HG02970 (cell line): ENCODE results near the gene PRDM13.

Experiments used
- ATAC-seq: cut with Tn5 transposase; IDR thresholded peaks from one replicate; pipeline ENCODE4 v1.9.1; 2021; ENCODE audit warnings: mild to moderate bottlenecking, moderate library complexity, moderate number of reproducible peaks; ENCODE audit not compliant: unreplicated experiment, low FRiP score

Gene PRDM13

DNA sequence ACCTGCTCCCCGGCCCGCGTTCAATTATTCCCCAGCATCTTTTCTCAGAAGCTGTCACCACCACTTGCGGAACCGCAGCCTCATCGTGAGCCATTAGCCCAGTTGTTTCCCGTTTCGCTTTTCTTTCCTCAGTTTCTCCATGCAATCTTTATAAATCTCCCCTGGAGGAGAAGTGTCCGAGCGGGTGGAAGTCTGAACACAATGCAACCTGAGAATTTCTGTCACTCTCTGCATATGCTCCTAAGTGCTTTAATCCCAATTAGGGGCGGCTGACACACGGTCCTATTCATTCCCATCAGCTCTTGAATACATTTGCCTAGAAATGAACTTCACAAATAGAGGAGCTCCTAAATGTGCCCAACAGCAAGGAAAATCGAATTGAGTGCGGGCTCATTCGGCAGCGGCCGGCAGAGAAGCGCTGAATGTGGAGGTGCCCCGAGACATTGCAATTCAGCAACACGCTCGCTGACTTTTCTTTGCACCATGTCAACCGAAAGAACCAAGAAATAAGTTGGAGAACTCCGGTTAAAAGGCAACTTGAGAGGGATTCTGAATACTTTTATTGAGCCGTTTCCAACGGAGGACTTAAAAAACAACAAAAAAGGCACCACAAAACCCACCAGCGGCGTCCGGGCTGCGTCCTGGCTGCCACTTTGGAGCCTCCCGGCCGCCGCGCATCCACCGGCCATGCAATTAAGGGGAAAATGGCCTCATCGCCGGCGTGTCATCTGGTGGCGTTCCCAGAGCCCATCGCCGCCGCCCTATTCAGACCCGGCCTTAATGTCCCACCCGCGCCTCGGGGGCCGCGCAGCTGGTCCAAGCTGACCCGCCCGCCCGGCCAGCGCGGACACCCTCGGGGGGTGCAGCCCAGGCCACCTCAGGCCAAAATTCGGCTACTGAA is 3.9 kb upstream of the PRDM13 start:
- no peak for ATAC-seq

DNA sequence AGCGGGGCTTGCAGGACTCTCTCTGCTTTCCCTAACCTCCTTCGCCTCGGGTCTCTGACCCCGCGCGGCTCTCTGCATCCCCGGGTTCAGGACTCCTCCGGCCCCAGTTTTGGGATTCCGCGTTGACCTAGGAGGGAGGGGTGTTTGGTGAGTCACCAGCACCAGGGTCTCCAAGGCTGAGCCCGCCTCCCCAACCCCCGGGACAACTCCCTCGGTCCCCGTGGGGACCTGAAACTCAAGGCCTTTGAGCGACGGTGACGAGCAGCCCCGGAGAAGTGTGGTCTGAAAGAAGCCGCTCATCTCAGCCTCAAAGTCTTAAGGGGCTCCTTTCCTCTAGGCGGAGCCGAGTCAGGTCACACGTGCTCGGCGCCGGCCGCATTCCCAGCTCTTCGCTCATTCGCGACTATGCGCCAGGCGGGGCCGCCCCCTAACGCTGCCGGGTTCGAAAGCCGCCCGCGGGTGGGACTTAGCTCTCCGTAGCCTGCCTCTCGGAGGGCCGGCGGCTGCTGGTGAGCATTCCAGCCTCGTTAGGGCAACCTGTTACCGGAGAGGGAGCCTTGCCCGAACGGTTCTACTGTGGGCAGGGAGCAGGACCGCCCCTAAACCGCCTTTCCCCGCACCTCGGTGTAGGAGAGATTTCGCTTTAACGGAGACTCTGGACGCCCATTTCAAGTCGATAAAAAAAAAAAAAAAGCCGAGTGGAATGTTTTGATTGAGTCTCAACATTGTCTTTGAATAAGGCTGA is 3.0 kb upstream of the PRDM13 start:
- no peak for ATAC-seq

DNA sequence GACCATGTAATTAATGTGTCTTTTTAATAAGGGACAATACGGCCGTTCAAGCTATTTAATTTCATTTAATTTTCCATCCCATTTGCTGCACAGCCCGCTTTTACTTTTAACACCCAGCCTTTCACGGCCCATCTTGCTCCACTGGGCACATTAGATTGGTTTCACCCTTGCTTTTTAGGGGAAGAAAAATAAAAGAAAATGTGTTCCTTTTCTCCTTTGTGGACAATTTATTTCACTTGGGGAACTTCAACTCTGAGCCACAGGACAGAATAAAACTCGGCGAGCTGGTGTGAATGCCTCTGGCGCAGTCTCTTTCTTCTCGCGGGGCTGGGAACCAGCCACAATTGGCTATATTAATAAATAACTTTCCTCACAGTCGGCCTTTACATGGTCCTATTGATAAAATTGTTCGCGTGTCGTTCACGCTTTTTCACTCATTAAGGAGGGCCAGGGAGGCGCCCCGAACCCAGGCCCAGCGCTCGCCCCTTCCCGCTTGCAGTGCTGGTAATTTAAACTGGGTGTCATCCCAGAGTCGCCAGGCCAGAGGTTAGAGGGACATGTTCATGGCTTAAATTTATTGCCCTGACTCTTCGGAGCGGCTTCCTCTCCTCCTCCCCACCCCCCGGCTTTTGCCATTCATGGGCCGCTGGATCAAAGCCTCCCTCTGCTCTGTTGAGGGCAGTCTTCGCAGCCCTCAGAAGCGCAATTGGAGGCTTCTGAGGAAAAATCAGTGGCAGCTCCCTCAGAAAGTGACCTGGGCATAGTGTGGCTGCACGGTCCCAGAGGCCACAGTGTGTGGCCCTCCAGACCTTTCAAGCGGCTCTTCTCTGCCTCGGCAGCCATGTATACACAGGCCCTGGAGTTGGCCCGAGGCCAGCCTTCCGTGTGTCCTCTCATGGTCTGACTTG is 2.2 kb upstream of the PRDM13 start:
- no peak for ATAC-seq

DNA sequence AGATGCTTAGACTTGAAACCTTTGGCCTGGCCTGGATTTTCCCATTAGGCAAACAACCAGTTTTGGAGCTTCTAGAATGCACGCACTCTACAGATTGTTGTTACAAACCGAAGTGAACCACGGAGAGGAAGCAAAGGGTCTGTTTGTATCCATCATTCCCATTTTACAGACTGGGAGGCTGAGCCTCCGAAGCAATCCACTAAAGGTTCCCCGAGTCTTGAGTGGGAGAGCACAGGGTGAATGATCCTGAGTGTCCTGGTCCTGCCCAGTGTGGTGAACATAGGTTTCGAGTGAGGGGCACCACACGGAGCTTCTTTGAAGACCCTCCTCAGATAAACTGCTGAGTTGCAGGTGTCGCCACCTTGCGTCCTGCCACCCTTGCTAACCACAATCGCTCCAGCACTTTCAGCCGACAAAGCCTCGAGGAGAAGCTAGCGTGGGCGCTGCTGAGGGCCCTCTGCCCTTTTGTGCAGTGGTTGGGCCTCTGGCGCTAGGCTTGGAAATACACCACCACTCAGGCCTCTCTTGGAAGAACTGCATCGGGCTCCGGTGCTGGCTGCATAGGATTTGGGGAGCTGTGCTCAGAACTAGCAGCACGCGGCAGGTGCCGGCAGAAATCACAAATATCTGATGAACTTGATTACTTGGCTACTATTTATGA is 1.4 kb upstream of the PRDM13 start:
- ATAC-seq: no peak

DNA sequence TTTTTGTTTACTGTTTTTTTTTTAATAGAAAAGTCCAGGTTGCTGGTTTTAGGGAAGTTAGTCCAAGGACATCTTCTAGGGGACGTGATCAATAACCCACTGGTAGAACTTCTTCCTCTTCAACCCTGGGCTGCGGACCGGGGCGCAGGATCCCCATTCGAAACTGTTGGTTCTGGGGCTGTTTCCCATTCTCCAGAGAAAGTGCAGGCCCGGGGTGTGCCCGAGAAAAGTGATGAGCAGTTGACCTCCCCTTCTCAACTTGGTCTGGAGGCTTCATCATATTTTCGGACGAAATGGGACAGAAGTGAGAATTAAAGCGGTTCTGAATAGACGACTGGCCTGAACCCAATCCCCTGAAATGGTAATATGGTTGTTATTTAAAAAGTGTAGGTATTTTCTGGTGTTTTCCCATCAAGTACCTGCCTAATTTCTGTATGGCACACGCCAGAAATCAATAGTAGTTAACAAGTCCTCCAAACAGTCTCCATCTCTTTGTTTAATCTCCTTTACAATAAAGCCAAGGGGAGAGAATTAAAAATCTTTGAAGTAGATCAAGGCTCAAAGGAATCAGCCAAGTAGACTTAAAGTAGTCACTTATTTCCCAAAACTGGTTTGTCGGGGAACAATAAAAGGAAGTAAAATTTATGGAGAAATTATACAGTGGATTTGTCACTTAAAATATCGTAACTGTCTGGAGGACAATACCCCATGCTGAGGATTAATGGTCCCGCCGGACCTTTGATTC is 550 bp upstream of the PRDM13 start:
- no peak for ATAC-seq

DNA sequence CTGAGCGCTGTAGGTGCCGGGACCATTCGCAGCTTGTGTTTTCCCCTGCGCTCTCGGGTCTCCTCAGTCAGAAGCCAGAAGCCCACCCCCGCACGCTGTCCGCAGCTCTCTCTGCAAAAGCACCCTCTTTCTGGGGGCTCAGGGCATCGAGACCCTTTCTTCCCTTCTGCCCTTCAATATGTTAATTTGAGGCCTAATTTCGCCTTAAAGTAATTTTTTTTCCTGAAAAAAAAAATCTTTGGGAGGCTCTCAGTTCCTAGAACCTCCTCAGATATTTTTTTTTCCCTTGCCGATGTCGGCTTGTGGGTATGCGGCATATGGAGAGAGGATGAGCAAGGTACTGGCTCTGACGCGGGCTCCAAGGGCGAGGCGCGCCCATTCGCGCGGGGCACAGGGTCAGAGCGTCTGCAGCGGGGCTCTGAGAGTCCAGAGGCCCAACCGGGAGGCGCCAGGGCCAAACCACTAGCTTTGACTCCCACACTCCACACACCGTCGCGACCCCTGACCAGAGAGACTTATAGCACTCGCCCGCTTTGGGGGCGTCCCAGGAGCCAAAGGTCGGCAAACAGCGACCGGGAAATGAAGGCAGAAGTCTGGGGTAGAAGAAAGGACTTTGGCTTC is 893 bp downstream of the PRDM13 start:
- ATAC-seq: no peak

DNA sequence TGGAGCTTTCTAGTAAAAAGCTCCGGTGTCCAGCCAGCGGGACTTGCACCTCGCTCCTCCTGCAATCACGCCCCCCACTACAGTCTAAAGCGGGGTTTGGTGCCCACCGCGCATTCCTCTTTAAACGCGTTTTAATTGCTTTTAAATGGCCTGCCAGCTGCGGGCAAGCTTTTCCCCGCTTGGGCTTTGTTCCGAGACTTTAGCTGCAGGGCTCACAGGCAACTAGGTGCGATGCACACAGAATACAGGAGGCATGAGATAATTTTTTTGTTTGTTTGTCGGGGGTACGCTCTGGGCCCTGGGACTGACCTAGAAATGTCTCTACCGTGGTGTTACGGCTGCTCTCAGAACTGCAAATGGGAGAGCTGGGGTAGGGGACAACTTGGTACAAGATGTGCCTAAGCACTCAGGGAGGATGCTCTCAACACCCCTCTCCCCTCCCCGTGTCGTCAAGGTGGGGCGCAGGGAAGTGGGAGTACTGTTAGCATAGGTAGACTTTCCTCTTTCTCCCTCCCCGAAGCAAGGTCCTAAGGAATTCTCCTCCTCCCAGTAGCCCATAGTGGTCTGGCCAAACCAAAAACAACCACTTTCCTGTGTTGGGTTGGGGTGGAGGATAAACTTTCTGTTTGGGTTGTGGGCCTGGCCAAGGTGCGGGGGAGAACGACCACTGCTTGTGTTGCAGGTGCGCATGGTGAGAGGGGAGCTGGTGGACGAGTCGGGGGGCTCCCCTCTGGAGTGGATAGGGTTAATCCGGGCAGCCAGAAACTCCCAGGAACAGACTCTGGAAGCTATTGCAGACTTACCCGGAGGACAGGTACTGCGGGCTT is 1.6 kb downstream of the PRDM13 start:
- ATAC-seq: no peak

DNA sequence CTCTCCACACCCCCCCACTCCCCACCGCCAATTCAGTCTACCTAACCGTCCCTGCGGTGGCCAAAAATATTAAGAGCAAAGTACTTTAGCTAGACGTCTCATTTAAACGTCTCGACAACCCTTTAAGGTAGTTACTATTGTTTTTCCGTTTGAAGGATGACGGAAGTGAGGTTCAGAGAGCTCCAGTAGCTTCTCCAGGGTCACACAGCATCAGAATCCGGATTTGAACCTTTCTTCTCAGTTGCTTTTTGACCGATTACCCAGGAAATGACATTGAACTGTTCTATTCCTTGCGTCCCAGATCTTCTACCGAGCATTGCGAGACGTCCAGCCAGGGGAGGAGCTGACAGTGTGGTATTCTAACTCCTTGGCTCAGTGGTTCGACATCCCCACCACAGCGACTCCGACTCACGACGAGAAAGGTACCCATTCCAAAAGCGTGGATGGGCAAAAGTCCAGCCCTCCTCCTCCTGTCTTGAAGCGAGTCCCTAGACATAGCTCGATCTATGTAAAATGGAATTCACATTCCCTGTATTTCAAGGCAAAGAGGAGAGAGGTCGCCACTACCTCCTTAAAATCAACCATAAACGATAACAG is 2.4 kb downstream of the PRDM13 start:
- no peak for ATAC-seq

DNA sequence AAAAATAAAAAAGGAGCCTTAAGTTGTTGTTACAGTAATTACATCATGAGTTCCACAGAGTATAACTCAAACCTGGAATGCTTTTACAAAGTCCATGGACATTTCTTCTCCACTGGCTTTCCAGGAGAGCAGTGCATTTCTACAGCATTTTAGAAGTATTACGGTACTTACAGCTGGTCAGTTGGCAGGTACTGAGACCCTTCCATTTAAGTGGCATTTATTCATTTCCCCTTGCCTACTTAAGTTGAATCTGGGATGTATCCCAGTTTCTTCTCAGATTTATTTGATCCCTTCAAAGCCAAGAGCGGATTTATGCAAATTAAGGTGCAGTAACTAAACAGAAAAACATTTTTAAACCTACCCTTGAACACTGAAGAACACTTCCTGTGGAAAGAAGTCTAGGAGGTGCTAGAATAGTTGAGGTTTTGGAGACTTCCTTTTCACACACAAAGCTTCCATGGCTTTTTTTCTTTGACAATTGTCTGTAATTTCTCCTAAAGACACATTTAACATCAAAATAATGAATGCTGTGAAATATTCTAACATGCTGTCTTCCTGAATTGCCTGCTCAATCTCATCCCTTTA is 3.4 kb downstream of the PRDM13 start:
- ATAC-seq: no peak

DNA sequence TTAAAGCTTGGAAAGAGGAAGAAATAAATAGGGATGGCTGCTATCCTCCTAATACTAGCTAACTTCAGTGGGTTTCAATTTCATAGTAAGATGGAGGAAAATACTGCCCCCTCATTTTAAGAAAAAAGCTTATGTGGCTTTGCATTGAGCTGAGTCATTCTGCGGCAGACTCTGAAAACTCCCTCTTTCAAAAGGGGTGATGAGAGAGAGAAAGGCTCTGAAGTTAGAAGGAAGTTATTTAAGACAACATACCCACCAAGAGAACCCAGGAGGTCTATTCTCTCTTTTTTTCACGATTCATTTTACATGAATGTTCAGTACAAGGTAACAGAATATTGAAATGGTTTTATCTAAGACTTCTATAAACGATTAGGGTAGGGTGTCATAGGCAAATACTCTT is 4.5 kb downstream of the PRDM13 start:
- peak; percentile 52 for ATAC-seq

DNA sequence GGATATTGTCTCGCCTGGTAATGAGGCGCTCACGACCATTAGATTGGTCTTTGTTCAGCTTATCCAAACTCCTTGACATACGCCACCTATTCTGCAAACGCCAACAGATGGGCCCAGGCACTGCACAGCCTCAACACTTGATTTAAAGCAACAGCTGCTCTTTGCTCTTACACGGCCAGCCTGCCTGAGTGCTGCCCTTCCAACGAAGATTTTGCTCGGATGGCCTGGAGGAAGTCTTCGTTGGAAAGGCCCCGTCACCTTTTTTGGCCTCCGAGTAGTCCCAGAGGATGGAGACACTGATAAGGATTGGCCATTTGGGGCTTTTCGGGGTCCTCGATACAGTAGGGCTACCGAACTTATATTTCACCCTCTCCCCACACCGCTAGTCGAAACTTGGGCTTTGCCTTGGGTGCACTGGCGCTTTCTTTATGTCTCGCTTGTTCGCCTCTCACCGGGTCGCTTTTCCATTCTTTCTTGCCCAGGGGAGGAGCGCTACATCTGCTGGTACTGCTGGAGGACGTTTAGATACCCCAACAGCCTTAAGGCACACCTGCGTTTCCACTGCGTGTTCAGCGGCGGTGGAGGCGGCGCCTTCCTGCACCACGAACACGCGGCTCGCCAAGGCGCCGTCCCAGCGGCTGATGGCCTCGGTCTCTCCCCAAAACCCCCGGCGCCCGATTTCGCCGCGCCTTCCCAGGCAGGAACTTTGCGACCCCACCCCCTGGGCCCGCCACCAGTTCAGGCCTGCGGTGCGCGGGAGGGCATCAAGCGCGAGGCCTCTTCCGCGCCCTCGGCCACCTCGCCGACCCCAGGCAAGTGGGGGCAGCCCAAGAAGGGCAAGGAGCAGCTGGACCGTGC is 6.1 kb downstream of the PRDM13 start:
- no peak for ATAC-seq

DNA sequence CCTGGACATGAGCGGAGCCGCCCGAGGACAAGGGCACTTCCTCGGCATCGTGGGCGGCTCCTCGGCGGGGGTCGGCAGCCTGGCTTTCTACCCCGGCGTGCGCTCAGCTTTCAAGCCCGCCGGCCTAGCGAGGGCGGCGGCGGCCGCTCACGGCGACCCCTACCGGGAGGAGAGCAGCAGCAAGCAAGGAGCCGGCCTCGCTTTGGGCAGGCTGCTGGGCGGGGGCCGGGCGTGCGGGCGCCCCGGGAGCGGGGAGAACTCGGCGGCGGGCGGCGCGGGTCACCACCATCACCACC is 6.7 kb downstream of the PRDM13 start:
- ATAC-seq: peak; percentile 55

DNA sequence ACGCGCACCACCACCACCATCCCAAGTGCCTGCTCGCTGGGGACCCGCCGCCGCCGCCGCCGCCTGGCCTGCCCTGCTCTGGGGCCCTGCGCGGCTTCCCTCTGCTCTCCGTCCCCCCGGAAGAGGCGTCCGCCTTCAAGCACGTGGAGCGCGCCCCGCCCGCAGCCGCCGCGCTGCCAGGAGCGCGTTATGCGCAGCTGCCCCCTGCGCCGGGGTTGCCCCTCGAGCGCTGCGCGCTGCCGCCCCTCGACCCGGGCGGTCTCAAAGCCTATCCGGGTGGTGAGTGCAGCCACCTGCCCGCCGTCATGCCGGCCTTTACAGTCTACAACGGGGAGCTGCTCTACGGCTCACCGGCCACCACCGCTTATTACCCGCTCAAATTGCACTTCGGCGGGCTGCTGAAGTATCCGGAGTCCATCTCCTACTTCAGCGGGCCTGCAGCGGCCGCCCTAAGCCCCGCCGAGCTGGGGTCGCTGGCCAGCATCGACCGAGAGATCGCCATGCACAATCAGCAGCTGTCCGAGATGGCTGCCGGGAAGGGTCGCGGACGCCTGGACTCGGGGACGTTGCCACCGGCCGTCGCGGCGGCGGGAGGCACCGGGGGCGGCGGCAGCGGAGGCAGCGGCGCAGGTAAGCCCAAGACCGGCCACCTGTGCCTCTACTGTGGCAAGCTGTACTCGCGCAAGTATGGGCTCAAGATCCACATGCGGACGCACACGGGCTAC is 7.2 kb downstream of the PRDM13 start:
- peak; percentile 51 for ATAC-seq

DNA sequence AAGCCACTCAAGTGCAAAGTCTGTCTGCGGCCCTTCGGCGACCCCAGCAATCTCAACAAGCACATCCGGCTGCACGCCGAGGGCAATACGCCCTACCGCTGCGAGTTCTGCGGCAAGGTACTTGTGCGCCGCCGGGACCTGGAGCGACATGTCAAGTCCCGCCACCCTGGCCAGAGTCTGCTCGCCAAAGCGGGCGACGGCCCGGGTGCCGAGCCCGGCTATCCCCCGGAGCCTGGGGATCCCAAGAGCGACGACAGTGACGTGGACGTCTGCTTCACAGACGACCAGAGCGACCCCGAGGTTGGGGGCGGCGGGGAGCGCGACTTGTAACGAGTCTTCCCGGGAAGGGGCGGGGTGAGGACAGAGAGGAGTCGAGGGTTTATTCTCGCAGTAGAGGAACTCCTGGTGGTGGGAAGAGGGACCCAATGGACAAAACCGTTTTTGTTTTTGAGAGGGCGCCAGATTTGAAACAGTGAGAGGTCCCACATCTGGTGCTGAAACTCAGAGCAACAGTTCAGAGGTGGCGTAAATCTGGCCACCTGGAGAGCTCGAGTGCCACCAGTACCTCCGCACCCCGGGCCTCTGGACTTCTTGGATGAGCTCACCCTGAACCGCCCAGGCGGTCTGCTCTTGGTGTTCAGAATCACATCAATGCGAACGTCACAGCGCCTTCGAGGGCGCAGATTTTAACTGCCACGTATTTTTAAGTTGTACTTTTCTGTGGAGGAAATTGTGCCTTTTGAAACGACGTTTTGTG is 8.0 kb downstream of the PRDM13 start:
- ATAC-seq: peak; percentile 10

DNA sequence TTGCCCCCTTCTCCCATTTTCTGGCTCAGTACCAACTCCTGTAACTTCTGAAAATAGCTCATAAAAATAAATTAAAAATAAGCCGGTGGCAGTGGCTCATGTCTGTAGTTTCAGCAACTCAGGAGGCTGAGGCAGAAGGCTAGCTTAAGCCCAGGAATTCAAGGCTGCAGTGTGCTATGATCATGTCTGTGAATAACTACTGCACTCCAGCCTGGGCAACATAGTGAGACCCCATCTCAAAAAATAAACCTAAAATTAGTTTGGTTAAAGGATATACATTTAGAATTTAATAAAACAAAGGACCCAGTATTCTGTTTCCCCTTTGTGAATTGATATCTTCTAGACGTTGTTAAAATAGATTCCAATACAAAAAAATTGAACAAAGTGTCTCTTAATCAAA is 10.5 kb downstream of the PRDM13 start:
- no peak for ATAC-seq
